ENCODE results near the gene B4GALNT1. TPM values are rescaled to one million over a fixed set of nuclear protein-coding genes. Genes with fewer than 3 reads are reported as not detected.

The B4GALNT1 gene
- total and polyA plus RNA-seq, 9 of the 15 experiments (the other 6 are each of a cell fraction or from before 2014, with no cell fraction given), result 1.0 to 32.2 (median 9.8) TPM

GRCh38 chr12:57622293-57623245 is 10.4 kb downstream of the B4GALNT1 start (continued):
- no peak for TF ChIP-seq ZNF609 (CRISPR knock-in tag; IDR thresholded peaks at IDR 0.05; ENCODE audit: borderline replicate concordance)
